HepG2 (cell line): Measurements from ENCODE around the gene GRHPR. TPM values are rescaled to one million over a fixed set of nuclear protein-coding genes. Genes with fewer than 3 reads are reported as not detected.

Source experiments
- AHR ChIP-seq: IDR thresholded peaks from 2 replicates; pipeline ENCODE4 v1.6.1; 2018; ENCODE audit warnings: missing genetic modification reagents, missing compliant biosample characterization
- ATF2 ChIP-seq: sonication (generic); formaldehyde crosslinking; IDR thresholded peaks from 2 replicates; pipeline ENCODE4 v1.4.0; 2020; ENCODE audit warnings: missing genetic modification reagents
- HDAC1 ChIP-seq: sonication (generic); formaldehyde crosslinking; IDR thresholded peaks from 2 replicates; pipeline ENCODE4 v1.5.1; 2020; ENCODE audit warnings: mild to moderate bottlenecking, missing genetic modification reagents
- HMGA1 ChIP-seq: sonication (generic); formaldehyde crosslinking; conservative IDR thresholded peaks from 2 replicates; pipeline ENCODE4 v1.4.0; 2020; ENCODE audit warnings: missing genetic modification reagents
- NFIB ChIP-seq: sonication (generic); formaldehyde crosslinking; IDR thresholded peaks from 2 replicates; pipeline ENCODE4 v1.9.0; 2021; ENCODE audit warnings: missing genetic modification reagents, mild to moderate bottlenecking, borderline replicate concordance
- RARG ChIP-seq: sonication (generic); formaldehyde crosslinking; IDR thresholded peaks from 2 replicates; pipeline ENCODE4 v1.4.0; 2020; ENCODE audit warnings: low read depth, mild to moderate bottlenecking, missing genetic modification reagents
- TAF15 ChIP-seq: fragments of 200-400 bp; formaldehyde crosslinking; IDR thresholded peaks from one replicate; pipeline ENCODE4 v1.6.1; 2018; ENCODE audit warnings: mild to moderate bottlenecking, low read depth, low read length; ENCODE audit not compliant: poor library complexity, severe bottlenecking
- ZNF546 ChIP-seq: sonication (generic); formaldehyde crosslinking; conservative IDR thresholded peaks from 2 replicates; pipeline ENCODE4 v1.8.1; 2023; ENCODE audit warnings: mild to moderate bottlenecking, missing genetic modification reagents
- ZNF607 ChIP-seq: sonication (generic); formaldehyde crosslinking; IDR thresholded peaks from 2 replicates; pipeline ENCODE4 v1.5.1; 2020; ENCODE audit warnings: missing genetic modification reagents, mild to moderate bottlenecking, borderline replicate concordance
- polyA plus RNA-seq, 8 experiments: library from polyadenylated mRNA; depleted of rRNA in 3 of 8; stranded (reverse) in 7 of 8; unstranded in 1 of 8; fragments of >200 nt; fragmentation: Illumina TruSeq in 4 of 8; extraction: Trizol in 4 of 8; gene quantifications; 2 replicates each; pipeline versions ENCODE4 v1.2.1 to v1.2.3, GENCODE V29; 2011 to 2016; ENCODE audit warnings: low read depth in 4 of 8, missing spikeins in 1 of 8, mixed read lengths in 1 of 8; ENCODE audit not compliant: insufficient read depth in 1 of 8
- total RNA-seq, 5 experiments: library from RNA; depleted of rRNA; stranded (reverse); fragments of >200 nt; fragmentation: Illumina TruSeq; extraction: Trizol; gene quantifications; 2 replicates each; pipeline ENCODE4 v1.2.3, GENCODE V29; 2016; ENCODE audit warnings: low read depth in 1 of 5
- TF ChIP-seq, protein P1 (sequence below): sonication (generic); formaldehyde crosslinking; IDR thresholded peaks from 2 replicates; pipeline ENCODE4 v1.4.0; 2020; ENCODE audit warnings: low read depth, missing genetic modification reagents
- TF ChIP-seq, protein P2 (sequence below), 2 experiments: sonication (generic) in 1 of 2; formaldehyde crosslinking in 1 of 2; IDR thresholded peaks; 2 replicates each; pipeline versions ENCODE4 v1.6.1 to v1.9.0; 2014 to 2022; ENCODE audit warnings: antibody characterized with exemption in 1 of 2, borderline replicate concordance in 1 of 2, inconsistent platforms in 1 of 2, low read depth in 1 of 2, missing genetic modification reagents in 1 of 2
- TF ChIP-seq, protein P3 (sequence below): sonication (generic); formaldehyde crosslinking; conservative IDR thresholded peaks from 2 replicates; pipeline ENCODE4 v1.4.0; 2020; ENCODE audit warnings: missing genetic modification reagents
- TF ChIP-seq, protein P4 (sequence below): IDR thresholded peaks from 2 replicates; pipeline ENCODE4 v1.6.1; 2012; ENCODE audit warnings: inconsistent platforms

GRHPR gene
- total and polyA plus RNA-seq, 2 of the 13 experiments (the other 11 are each of a cell fraction or from before 2014, with no cell fraction given) = 113 to 115 TPM

DNA sequence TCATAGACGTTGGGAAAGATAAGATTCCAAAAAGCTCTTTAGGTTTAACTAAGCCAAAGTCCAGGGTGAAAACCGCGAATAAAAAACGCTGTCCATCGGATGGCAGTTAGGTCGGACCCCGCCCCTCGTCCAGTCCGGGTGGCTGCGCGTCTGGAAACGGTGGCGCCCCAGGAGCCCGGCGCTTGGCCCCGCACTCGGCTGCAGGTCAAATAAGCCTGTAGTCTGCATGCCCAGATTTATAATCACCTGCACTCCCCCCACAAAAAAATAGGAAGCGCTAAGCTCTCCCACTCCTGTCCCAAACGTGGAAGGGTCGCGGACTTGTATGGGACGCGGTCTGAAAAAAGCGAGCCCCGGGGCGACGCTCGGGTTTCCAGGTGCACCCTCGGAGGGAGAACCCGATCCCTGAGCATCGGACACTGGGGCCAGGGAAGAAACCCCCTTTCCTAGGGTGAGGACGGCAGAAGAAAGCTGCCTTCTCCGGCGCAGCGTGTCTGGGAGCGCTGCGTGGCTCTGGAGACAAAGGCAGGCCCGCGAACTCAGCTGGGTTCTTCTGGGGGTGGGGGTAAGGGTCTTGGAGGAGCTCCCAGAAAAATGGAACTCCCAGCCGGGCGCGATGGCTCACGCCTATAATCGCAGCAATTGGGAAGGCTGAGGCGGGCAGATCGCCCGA, 43.7 kb downstream of the GRHPR start (continued):
- TF ChIP-seq, protein P1, sequence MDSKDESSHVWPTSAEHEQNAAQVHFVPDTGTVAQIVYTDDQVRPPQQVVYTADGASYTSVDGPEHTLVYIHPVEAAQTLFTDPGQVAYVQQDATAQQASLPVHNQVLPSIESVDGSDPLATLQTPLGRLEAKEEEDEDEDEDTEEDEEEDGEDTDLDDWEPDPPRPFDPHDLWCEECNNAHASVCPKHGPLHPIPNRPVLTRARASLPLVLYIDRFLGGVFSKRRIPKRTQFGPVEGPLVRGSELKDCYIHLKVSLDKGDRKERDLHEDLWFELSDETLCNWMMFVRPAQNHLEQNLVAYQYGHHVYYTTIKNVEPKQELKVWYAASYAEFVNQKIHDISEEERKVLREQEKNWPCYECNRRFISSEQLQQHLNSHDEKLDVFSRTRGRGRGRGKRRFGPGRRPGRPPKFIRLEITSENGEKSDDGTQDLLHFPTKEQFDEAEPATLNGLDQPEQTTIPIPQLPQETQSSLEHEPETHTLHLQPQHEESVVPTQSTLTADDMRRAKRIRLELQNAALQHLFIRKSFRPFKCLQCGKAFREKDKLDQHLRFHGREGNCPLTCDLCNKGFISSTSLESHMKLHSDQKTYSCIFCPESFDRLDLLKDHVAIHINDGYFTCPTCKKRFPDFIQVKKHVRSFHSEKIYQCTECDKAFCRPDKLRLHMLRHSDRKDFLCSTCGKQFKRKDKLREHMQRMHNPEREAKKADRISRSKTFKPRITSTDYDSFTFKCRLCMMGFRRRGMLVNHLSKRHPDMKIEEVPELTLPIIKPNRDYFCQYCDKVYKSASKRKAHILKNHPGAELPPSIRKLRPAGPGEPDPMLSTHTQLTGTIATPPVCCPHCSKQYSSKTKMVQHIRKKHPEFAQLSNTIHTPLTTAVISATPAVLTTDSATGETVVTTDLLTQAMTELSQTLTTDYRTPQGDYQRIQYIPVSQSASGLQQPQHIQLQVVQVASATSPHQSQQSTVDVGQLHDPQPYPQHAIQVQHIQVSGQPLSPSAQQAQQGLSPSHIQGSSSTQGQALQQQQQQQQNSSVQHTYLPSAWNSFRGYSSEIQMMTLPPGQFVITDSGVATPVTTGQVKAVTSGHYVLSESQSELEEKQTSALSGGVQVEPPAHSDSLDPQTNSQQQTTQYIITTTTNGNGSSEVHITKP = no peak
- TF ChIP-seq NFIB (CRISPR knock-in tag) (no peak), ZNF607 (CRISPR knock-in tag) (no peak; the same call in 1 of the 2 replicates), TAF15 (no peak), ATF2 (CRISPR knock-in tag) (no peak), AHR (CRISPR knock-in tag) (no peak), ZNF546 (CRISPR knock-in tag) (no peak), HDAC1 (CRISPR knock-in tag) (peak; percentile 25), RARG (CRISPR knock-in tag) (no peak), HMGA1 (no peak)
- TF ChIP-seq, protein P2, sequence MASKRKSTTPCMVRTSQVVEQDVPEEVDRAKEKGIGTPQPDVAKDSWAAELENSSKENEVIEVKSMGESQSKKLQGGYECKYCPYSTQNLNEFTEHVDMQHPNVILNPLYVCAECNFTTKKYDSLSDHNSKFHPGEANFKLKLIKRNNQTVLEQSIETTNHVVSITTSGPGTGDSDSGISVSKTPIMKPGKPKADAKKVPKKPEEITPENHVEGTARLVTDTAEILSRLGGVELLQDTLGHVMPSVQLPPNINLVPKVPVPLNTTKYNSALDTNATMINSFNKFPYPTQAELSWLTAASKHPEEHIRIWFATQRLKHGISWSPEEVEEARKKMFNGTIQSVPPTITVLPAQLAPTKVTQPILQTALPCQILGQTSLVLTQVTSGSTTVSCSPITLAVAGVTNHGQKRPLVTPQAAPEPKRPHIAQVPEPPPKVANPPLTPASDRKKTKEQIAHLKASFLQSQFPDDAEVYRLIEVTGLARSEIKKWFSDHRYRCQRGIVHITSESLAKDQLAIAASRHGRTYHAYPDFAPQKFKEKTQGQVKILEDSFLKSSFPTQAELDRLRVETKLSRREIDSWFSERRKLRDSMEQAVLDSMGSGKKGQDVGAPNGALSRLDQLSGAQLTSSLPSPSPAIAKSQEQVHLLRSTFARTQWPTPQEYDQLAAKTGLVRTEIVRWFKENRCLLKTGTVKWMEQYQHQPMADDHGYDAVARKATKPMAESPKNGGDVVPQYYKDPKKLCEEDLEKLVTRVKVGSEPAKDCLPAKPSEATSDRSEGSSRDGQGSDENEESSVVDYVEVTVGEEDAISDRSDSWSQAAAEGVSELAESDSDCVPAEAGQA (IDR thresholded peaks at IDR 0.05; ENCODE audit: low read depth) = no peak
- TF ChIP-seq, protein P2 (CRISPR knock-in tag; IDR thresholded peaks at IDR 0.05; ENCODE audit: borderline replicate concordance) = no peak
- TF ChIP-seq, protein P3, sequence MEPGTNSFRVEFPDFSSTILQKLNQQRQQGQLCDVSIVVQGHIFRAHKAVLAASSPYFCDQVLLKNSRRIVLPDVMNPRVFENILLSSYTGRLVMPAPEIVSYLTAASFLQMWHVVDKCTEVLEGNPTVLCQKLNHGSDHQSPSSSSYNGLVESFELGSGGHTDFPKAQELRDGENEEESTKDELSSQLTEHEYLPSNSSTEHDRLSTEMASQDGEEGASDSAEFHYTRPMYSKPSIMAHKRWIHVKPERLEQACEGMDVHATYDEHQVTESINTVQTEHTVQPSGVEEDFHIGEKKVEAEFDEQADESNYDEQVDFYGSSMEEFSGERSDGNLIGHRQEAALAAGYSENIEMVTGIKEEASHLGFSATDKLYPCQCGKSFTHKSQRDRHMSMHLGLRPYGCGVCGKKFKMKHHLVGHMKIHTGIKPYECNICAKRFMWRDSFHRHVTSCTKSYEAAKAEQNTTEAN = no peak
- TF ChIP-seq, protein P4, sequence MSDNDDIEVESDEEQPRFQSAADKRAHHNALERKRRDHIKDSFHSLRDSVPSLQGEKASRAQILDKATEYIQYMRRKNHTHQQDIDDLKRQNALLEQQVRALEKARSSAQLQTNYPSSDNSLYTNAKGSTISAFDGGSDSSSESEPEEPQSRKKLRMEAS = no peak
